Measurements from ENCODE around the gene WARS2. TPM values are rescaled to one million over a fixed set of nuclear protein-coding genes. Genes with fewer than 3 reads are reported as not detected.

Gene WARS2
- polyA plus RNA-seq, 12 donors = 19.0 to 30.7 (median 21.7) TPM; not detected in 1

- no peak for DNase-seq
These were observed 139.0 kb downstream of the WARS2 start for GRCh38 chr1:119001181-119002027.

GRCh38 chr1:119000371-119001180 lies 139.9 kb downstream of the WARS2 start:
- DNase-seq = no peak

- no peak for DNase-seq
These were observed 140.9 kb downstream of the WARS2 start for GRCh38 chr1:118999348-119000071.

- DNase-seq = no peak
These were observed 142.3 kb downstream of the WARS2 start for GRCh38 chr1:118998171-118998570.

GRCh38 chr1:118997225-118997624 lies 143.2 kb downstream of the WARS2 start:
- no peak for DNase-seq

GRCh38 chr1:118995312-118996016 lies 145.0 kb downstream of the WARS2 start:
- no peak for DNase-seq

- no peak for DNase-seq
These were observed 146.8 kb downstream of the WARS2 start for GRCh38 chr1:118993700-118994026.

GRCh38 chr1:118992868-118993699 lies 147.4 kb downstream of the WARS2 start:
- no peak for DNase-seq

GRCh38 chr1:118992237-118992825 lies 148.1 kb downstream of the WARS2 start:
- no peak for DNase-seq

- no peak for DNase-seq
These were observed 149.0 kb downstream of the WARS2 start for GRCh38 chr1:118991448-118991847.

- DNase-seq = no peak
These were observed 149.8 kb downstream of the WARS2 start for GRCh38 chr1:118990513-118991152.

- DNase-seq = peak; percentile 69
These were observed 150.5 kb downstream of the WARS2 start for GRCh38 chr1:118989878-118990378.

GRCh38 chr1:118989006-118989815 lies 151.2 kb downstream of the WARS2 start:
- DNase-seq = peak; percentile 75

GRCh38 chr1:118988186-118989005 lies 152.1 kb downstream of the WARS2 start, which contains the start of gene TBX15:
TBX15 (minus strand) TSS chr1:118988343; CDS start chr1:118987795, 548 bp downstream.
- peak; percentile 95 for DNase-seq

- DNase-seq = no peak
These were observed 152.8 kb downstream of the WARS2 start for GRCh38 chr1:118987468-118988185.

GRCh38 chr1:118986555-118987467 lies 153.6 kb downstream of the WARS2 start:
- peak; percentile 73 for DNase-seq
